ENCODE results near the gene JPH3.

DNA sequence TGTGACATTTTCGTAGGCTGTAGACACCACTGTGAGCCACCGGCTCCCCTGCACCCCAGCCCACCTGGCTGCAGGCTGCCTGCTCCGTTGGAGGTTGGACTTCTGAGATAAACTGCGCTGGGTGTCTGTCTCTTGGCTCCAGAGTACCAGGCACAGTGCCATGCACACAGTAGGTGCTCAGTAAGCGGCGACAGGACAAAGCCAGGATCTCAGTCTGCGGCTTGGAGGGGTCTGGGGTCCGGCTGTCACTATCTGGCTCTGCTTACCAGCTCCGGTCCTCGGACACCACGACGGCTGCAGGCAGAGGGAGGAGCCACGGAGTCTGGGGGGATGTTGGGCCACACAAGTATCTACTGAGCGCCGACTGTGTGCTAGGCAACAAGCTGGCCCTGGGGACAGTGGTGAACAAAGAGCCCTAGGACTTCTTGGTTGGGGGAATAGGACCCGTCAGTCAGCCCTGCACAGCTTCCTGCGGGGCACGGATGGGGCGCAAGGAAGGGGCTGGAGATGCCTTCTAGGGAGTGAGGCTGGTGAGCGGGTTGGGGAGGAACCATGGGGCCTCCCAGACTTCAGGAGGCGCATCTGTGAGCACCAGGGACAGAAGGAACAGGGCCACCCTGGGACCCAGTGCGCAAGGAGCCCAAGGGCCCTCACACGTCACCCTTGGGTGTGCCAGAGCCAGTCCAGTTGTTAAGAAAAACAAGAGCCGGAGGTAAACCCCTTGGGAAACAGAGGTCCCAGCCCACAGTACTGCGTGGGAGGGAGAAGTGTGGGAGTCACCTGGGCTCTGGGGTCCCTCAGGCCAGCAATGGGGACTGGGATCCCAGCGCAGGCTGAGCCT lies 17.3 kb downstream of the JPH3 start:
- TF ChIP-seq GATA3 (IDR thresholded peaks at IDR 0.05; ENCODE audit: low read depth, low read length) (no peak), GATA2 (IDR thresholded peaks at IDR 0.05; ENCODE audit: low read depth, low read length) (no peak)

Data from SH-SY5Y (cell line).